HG03103 (cell line): Measurements from ENCODE around the gene MMEL1.

Experiments used
- ATAC-seq: cut with Tn5 transposase; IDR thresholded peaks from one replicate; pipeline ENCODE4 v1.9.1; 2021; ENCODE audit warnings: low read depth; ENCODE audit not compliant: unreplicated experiment

The MMEL1 gene

DNA sequence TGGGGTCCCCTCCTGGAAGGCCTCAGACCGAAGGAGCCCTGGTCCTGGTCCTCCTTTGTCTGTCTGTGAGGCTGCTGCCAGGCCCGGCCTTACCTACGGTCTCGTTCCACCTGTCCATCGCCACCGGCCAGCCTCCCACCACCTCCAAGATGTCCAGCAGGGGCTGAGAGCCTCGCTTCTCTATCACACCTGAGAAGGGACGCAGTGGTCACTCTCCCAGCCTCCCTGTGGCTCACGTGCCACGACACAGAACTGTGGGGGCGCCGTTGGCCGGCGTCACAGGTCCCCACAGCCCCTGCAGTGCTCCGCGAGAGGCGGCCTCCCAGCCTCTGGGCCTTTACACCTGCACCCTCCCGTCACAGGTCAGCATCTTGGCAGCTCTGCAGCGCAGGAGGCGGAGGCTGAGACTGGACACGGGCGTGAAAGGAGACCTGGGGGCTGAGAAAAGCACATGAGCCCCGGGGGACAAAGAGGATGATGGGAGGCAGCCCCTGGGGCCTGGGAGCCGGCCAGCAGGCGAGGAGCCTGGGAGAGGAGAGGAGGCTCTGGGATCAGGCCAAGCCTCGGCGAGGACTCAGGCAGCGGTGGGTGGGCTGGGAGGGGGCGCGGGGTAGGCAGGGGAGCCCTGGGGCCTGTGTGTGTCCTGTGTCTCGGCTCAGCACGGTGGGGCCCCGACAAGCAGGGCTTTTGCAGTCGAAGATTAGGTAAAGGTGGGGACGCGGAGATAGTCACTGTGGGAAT is 25.8 kb downstream of the MMEL1 start:
- no peak for ATAC-seq

DNA sequence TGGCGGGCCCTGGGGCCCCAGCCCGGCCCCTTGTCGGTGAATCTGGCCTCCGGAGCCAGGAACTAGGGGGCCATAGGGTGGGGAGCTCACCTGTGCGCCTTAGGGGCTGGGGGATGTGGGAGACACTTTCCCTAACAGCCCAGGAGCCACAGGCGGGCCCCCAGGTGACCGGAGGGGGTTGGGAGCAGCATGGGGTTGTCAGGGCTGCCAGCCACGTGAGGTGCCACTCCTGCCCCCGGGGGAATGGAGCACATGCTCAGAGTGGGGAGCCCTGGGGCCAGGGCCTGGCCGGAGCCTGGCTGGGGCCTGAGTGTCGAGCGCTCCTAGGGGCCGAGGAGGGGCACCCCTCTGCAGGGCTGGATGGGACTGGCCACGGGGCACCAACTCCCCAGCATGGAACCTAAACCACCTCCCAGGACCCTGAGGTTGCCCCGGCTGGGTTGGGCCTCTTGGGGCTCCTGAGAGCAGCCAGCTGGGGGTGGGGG is 26.4 kb downstream of the MMEL1 start:
- ATAC-seq, result no peak

DNA sequence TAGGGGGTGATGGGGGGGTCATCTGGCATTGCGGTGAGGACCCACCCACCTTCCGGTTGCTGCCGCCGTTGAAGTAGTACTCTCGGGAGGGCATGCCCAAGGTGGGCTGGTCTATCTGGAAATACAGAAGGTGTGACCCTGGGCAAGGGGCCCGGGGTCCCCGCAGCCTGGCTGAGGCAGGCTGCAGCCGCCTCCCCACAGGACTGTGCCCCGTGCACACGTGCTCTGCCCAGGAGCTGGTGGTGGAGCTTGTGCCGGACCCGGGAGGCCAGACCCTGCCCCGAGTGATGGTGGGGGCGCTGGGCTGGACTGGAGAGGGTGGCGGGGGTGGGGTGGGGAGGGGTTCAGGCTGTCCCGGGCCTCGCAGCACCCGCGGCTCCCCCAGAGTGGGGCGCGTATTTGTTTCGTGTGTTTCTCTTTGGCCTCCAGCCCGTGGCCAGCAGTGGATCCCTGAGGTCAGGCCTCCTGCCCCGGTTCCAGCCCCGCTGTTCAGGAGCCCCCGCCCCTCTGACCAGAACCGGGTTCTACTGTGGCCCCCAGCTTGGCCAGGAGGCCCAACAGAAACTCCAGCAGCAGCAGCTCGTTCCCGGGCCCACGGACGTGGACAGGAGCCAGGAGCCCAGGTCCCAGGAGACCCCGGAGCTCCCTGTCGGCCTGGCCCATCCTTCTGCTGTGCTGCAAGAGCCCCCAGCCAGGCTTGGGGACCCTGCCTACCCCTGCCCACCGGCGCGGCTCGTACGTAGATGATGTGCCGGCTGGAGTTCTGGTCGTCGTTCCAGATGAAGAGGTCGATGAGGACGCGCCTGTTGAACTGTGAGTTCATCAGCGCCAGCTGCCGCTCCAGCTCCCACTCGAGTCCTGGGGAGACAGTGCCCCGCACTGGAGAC is 27.1 kb downstream of the MMEL1 start:
- no peak for ATAC-seq

DNA sequence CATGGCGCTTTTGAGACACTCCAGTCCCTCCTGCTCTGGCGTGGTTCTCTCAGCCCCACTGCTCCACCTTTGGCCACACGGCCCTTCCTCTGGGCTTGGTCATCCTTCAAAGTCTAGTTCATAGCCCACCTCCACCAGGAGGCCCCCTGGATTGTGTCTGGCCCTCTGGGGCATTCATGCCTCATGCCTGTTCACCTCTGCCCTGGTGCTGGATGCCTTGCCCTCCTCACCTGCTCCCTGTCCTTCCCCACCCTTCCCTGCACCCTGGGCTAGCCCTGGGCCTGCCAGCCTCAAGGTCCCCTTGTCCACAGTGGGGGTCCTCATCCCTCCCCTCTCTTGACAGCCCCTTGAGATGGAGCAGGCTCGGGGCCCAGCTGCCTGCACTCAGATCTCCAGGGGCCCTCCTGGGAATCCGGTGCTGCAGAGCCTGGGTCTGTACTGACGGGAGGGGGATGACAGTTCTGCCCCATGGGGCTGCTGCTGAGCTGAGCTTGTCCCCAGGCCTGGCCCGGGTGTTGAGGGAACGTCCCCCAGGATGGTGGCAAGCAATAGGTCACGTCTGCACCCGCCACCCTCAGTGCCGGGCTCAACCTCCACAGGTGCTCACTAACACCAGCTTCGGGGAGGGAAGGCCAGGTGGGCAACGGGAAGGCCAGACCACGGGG is 27.8 kb downstream of the MMEL1 start:
- ATAC-seq, result no peak

DNA sequence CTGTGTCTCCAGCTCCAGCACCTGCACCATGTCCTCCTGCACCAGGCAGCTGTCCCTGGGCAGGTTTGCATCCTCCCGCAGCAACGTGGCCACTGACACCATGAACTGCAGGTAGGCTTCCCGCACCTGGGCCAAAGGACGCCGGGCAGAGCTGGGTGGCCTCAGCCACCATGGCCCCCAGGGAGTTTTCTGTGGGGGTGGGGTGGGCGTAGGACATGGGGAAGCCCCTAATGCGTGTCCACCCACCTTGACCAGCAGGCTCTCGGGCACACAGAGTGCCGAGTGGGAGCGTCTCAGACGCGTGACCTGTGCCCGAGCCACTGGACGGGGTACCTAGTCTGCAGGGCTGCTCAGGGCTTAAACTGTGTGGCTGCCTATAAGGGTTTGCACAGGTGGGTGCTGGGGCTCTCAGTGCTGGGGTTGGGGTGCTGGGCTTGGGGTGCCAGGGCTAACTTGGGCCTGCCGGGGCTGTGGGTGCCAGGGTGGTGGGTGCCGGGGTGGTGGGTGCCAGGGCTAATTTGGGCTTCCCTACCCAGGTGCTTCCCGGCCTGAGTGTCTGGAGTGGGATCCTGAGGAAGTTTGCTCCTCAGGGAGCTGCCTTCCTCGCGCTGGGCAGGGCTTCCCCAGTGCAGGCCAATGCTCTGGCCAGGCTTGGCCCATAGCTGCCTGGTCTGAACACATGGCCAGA is 28.5 kb downstream of the MMEL1 start:
- no peak for ATAC-seq

GRCh38 chr1:2603521-2604155 is 29.2 kb downstream of the MMEL1 start:
- ATAC-seq, result no peak

DNA sequence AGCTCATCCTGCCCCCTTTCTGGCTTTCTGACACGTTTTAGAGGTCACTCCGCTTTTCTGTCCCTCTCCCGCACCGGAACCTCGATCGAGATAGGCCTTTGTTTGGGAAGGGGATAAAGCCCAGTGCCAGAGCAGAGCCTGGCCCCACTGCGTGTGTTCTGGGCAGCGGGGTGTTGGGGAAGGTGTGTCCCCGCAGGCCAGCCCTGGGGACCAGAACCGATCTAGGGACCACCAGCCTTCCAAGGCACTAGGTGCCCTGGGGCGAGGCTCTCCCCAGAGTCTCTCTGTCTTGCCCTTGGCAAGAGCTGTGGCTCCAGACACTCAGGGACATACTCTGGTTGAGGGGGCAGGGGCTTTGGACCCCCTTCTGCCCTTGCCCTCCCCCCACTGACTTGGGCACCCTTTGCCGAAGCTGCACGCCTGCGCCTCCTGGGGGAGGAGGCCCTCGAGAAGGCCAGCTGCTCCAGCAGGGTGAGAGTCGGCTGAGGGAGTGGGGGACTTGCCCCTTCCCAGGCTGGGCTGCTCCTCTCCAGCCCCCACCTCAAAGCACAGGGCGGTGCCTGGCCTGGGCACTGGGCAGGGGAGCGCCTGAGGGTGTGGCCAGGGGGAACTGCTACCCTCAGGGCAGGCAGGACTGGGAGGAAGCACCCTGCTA is 29.8 kb downstream of the MMEL1 start:
- ATAC-seq, result no peak

DNA sequence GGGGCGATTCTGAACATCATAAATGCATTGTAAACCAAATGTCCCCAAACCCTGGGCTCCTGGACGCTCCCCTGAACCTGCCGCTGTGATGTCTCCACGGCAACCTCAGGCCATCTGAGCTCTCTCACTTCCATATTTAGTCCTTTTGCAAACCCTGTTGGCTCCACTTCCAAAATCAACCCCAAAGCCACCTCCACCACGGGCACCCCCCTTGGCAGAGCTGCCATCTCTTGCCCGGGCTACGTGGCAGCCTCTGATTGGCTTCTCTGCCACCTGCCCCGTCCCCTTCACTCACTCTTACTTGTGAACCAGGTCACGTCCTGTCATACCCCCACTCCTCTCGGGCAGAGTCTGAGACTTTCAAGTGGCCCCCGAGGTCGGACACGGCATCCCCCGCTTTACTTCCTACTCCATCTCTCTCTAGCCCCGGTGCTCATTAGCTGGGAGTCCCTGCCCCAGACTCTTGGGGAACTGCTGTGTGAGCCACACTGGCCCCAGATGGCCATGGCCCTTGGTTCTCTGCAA is 30.4 kb downstream of the MMEL1 start:
- ATAC-seq, result no peak

DNA sequence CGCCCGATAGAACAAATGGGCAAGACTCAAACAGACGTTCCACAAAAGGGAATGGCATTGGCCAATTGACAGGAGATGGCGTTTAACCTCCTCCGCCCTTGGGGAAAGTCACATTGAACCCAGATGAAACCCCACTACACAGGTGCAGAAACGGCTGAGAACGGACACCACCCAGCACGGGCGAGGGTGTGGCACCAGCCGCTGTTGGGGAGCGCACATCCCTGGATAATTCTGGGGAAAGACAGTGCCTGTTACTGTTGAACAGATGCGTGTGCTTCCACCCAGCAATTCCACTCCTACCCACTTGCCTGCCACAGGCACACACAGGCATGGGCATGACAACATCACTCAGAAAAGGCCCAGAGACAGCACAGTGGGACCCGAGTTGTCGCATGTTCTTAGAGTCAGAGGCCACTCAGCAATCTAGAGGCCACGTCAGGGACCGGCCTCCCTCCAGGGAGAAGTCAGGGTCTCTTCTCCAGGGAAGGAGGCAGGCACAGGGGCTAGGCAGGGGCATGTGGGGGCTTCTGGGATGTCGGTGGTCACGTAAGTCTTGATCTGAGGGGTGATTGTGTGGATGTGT is 31.0 kb downstream of the MMEL1 start:
- no peak for ATAC-seq

GRCh38 chr1:2598329-2598931 is 34.4 kb downstream of the MMEL1 start:
- no peak for ATAC-seq

DNA sequence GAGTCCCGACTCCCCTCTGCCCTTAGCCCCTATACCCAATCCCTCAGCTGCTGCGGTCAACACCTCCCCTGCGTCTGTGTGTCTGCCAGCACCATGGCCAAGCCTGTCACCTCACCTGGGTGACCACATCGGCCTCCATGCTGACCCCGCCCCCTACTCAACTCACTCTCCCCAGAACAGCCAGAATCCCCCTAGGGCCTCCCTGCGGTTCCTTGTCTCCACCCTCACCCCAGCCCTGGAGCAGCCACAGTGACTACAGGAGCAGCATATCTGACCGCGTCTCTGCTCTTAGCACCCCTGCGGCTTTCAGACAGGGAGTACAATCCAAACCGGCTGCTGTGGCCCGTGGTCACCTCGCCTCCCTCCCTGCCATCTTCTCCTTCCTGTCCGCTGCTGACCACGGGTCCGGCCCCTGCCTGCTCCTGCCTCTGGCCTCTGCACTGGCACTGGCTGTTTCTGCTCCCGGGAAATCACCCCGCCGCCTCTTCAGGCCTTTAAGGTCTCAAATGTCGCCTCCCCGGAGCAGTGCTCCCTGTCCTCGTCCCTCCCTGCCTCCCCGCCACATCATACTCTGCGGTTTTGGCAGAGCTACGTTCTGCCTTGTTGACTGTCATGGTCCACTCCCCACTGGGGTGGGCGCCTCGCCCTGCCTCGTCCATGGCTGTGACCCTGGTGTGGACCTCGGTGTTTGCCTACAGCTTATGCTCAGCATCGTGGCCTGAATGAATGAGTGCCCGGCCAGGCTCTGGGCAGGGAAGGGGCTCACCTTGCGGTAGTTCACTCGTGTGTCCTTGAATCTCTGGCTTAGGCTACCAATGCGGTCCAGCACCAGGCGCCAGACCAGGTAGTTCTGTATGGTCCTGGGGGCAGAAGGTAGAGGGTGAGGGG is 35.1 kb downstream of the MMEL1 start:
- ATAC-seq, result no peak

GRCh38 chr1:2596530-2597333 is 36.1 kb downstream of the MMEL1 start:
- ATAC-seq, result no peak

GRCh38 chr1:2595812-2596529 is 36.8 kb downstream of the MMEL1 start:
- no peak for ATAC-seq

- ATAC-seq, result no peak
Observed at GRCh38 chr1:2595261-2595811, 37.5 kb downstream of the MMEL1 start.

GRCh38 chr1:2594641-2595131 is 38.1 kb downstream of the MMEL1 start:
- ATAC-seq, result no peak
